Dendritic cell treated with granulocyte-macrophage colony-stimulating factor and Interleukin-4, amounts not matched to agents 40 ng/mL and 50 ng/mL, for 4 days (primary cell): ENCODE data around the gene AMN.
"Not testable (repeated sequence)": the region's sequence is repeated elsewhere in the genome, so short reads cannot be mapped to it uniquely, and the experiment has no call there.

Experiments used
- H3K27ac Mint-ChIP-seq: one replicate; pipeline ENCODE4 v1.8.0; 2022; ENCODE audit warnings: mild to moderate bottlenecking, mixed read lengths
- H3K27me3 Mint-ChIP-seq: one replicate; pipeline ENCODE4 v1.8.0; 2022; ENCODE audit warnings: mild to moderate bottlenecking, mixed read lengths
- H3K36me3 Mint-ChIP-seq: one replicate; pipeline ENCODE4 v1.8.0; 2022; ENCODE audit warnings: low read depth, mixed read lengths
- H3K4me1 Mint-ChIP-seq: one replicate; pipeline ENCODE4 v1.8.0; 2022; ENCODE audit warnings: low read depth, mixed read lengths
- H3K4me3 Mint-ChIP-seq: one replicate; pipeline ENCODE4 v1.8.0; 2022; ENCODE audit warnings: mild to moderate bottlenecking, moderate library complexity, mixed read lengths
- H3K9me3 Mint-ChIP-seq: one replicate; pipeline ENCODE4 v1.8.0; 2022; ENCODE audit warnings: mixed read lengths
- intact Hi-C: fragments of 100-400 bp; cut with micrococcal nuclease; formaldehyde crosslinking; loops from one replicate; pipeline ENCODE4 v1.15.0; 2022

AMN gene

GRCh38 chr14:102924632-102925588, 2.4 kb downstream of the AMN start:
- intact Hi-C loops, result no loop called here
- H3K36me3 Mint-ChIP-seq, result no peaks in the 10 kb centered on the region
- H3K27me3 Mint-ChIP-seq, result peaks cover 28% of the 10 kb centered on the region
- H3K27ac Mint-ChIP-seq, result no peak overlapping the region
- H3K4me1 Mint-ChIP-seq, result peaks cover 15% of the 10 kb centered on the region
- no peaks in the 10 kb centered on the region for H3K9me3 Mint-ChIP-seq
- no peak overlapping the region for H3K4me3 Mint-ChIP-seq

- Mint-ChIP-seq H3K27me3 (peaks cover 30% of the 10 kb centered on the region), H3K36me3 (no peaks in the 10 kb centered on the region), H3K27ac (no peak overlapping the region), H3K4me3 (no peak overlapping the region), H3K4me1 (peaks cover 15% of the 10 kb centered on the region), H3K9me3 (no peaks in the 10 kb centered on the region)
- intact Hi-C loops, result no loop called here
Observed at GRCh38 chr14:102925646-102926045, 3.2 kb downstream of the AMN start.

GRCh38 chr14:102926104-102926503, 3.6 kb downstream of the AMN start:
- no peaks in the 10 kb centered on the region for H3K9me3 Mint-ChIP-seq
- H3K27me3 Mint-ChIP-seq, result peaks cover 34% of the 10 kb centered on the region
- intact Hi-C loops, result no loop called here
- H3K27ac Mint-ChIP-seq, result no peak overlapping the region
- H3K4me1 Mint-ChIP-seq, result peaks cover 15% of the 10 kb centered on the region
- H3K4me3 Mint-ChIP-seq, result no peak overlapping the region
- H3K36me3 Mint-ChIP-seq, result no peaks in the 10 kb centered on the region

- intact Hi-C loops, H3K9me3 Mint-ChIP-seq, H3K36me3 Mint-ChIP-seq, H3K4me3 Mint-ChIP-seq, H3K27ac Mint-ChIP-seq: not testable (repeated sequence)
- H3K4me1 Mint-ChIP-seq, result peaks cover 15% of the 10 kb centered on the region
- H3K27me3 Mint-ChIP-seq, result peaks cover 42% of the 10 kb centered on the region
Observed at GRCh38 chr14:102926840-102927239, 4.4 kb downstream of the AMN start.

GRCh38 chr14:102927346-102927877, 4.9 kb downstream of the AMN start:
- no peak overlapping the region for H3K27ac Mint-ChIP-seq
- peaks cover 8% of the 10 kb centered on the region for H3K36me3 Mint-ChIP-seq
- H3K4me3 Mint-ChIP-seq, result no peak overlapping the region
- H3K9me3 Mint-ChIP-seq, result no peaks in the 10 kb centered on the region
- intact Hi-C loops, result no loop called here
- peaks cover 15% of the 10 kb centered on the region for H3K4me1 Mint-ChIP-seq
- peaks cover 47% of the 10 kb centered on the region for H3K27me3 Mint-ChIP-seq

GRCh38 chr14:102927878-102928411, 5.5 kb downstream of the AMN start:
- Mint-ChIP-seq H3K36me3 (peaks cover 13% of the 10 kb centered on the region), H3K4me1 (peaks cover 15% of the 10 kb centered on the region), H3K9me3 (no peaks in the 10 kb centered on the region), H3K27ac (peak overlapping the region; percentile 39), H3K4me3 (peak overlapping the region; percentile 74), H3K27me3 (peaks cover 50% of the 10 kb centered on the region)
- intact Hi-C loops, result no loop called here

GRCh38 chr14:102928412-102929240, 6.2 kb downstream of the AMN start:
- no peaks in the 10 kb centered on the region for H3K9me3 Mint-ChIP-seq
- H3K4me1 Mint-ChIP-seq, result peaks cover 15% of the 10 kb centered on the region
- H3K4me3 Mint-ChIP-seq, result peak overlapping the region; percentile 74
- peak overlapping the region; percentile 39 for H3K27ac Mint-ChIP-seq
- peaks cover 20% of the 10 kb centered on the region for H3K36me3 Mint-ChIP-seq
- peaks cover 50% of the 10 kb centered on the region for H3K27me3 Mint-ChIP-seq
- intact Hi-C loops, result no loop called here

- H3K27ac Mint-ChIP-seq, result no peak overlapping the region
- H3K9me3 Mint-ChIP-seq, result no peaks in the 10 kb centered on the region
- intact Hi-C loops, result no loop called here
- peak overlapping the region; percentile 74 for H3K4me3 Mint-ChIP-seq
- peaks cover 50% of the 10 kb centered on the region for H3K27me3 Mint-ChIP-seq
- peaks cover 29% of the 10 kb centered on the region for H3K36me3 Mint-ChIP-seq
- H3K4me1 Mint-ChIP-seq, result peaks cover 15% of the 10 kb centered on the region
Observed at GRCh38 chr14:102929241-102930137, 7.0 kb downstream of the AMN start.

- Mint-ChIP-seq H3K4me1 (peaks cover 15% of the 10 kb centered on the region), H3K27ac (no peak overlapping the region), H3K4me3 (no peak overlapping the region), H3K36me3 (peaks cover 36% of the 10 kb centered on the region), H3K27me3 (peaks cover 50% of the 10 kb centered on the region), H3K9me3 (no peaks in the 10 kb centered on the region)
- intact Hi-C loops, result no loop called here
Observed at GRCh38 chr14:102930138-102930752, 7.8 kb downstream of the AMN start.

- H3K4me1 Mint-ChIP-seq, result peaks cover 15% of the 10 kb centered on the region
- H3K36me3 Mint-ChIP-seq, result peaks cover 44% of the 10 kb centered on the region
- H3K9me3 Mint-ChIP-seq, result no peaks in the 10 kb centered on the region
- H3K27me3 Mint-ChIP-seq, result peaks cover 50% of the 10 kb centered on the region
- intact Hi-C loops, result no loop called here
- no peak overlapping the region for H3K4me3 Mint-ChIP-seq
- H3K27ac Mint-ChIP-seq, result no peak overlapping the region
Observed at GRCh38 chr14:102930753-102931579, 8.5 kb downstream of the AMN start.

- Mint-ChIP-seq H3K4me3 (no peak overlapping the region), H3K4me1 (peaks cover 15% of the 10 kb centered on the region), H3K36me3 (peaks cover 51% of the 10 kb centered on the region), H3K27me3 (peaks cover 50% of the 10 kb centered on the region), H3K9me3 (no peaks in the 10 kb centered on the region), H3K27ac (no peak overlapping the region)
- intact Hi-C loops, result no loop called here
Observed at GRCh38 chr14:102931580-102932285, 9.3 kb downstream of the AMN start.
